Measurements from ENCODE around the gene DGCR8.
A peak's percentile ranks its signal among the peaks of the same experiment; 100 is the strongest.

The DGCR8 gene

DNA sequence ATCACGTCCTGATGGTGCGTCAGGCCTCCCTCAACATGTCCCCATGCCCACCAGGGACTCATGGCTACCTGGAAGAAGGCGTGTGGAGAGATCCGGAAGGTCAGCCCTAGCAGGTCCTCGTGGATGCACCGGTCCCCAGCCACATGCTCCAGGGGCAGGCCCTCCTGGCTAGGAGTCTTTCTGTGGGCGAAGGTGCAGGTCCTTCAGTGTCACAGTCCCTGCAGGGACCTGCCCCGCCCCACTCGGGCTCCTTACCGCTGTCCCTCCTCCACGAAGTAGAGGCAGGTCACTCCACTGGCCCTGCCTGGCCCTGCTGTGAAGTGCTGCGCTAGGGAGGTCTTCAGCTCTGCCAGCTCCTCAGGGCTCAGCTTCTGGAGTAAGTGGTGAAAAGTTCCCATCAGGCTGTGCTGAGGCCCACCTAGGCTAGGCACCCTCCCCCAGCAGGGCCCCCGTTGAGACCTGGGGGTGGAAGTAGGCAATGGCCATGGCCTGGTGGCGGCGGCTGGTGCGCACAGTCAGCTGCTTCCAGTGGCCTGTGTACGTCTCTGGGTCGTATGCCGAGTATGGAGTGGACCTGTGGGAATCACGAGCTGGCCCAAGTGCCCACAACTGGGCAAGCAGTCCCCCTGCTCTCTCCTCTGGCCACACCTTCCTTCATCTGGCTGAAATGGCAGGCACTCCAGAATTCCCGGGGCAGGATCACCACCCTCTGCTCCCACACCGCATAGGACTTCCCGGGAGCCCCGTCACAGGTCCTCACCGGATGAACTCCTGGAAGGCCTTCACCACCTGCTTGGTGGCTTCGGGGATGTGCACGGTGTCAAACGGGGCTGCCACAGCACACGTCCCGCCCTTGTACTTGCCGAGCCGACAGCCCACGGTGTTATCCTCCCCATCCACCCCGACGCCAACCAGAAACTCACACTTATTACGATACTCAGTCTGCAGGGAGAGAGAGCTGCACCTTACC, 34.8 kb downstream of the DGCR8 start:
- peaks cover 65% of the 10 kb centered on the region for H3K79me2 ChIP-seq (ENCODE audit: insufficient read depth, low read length)
- no peaks in the 10 kb centered on the region for H3K27me3 ChIP-seq (ENCODE audit: insufficient read depth, low read length, poor library complexity)
- peak overlapping the region; percentile 97 for H3K9ac ChIP-seq (ENCODE audit: low read depth, low read length)
- H4K20me1 ChIP-seq (ENCODE audit: insufficient read depth, low read length) = peaks cover 76% of the 10 kb centered on the region
- no peaks in the 10 kb centered on the region for H3K9me3 ChIP-seq (ENCODE audit: insufficient read depth, low read length, severe bottlenecking)
- H3K27ac ChIP-seq (ENCODE audit: low read length) = peak overlapping the region; percentile 20; the same call in 1 of the 2 replicates
- DNase-seq (no peak), ATAC-seq (ENCODE audit: insufficient read depth, low read depth) (no peak)
- H2AFZ ChIP-seq (ENCODE audit: low read depth, low read length) = no peak overlapping the region
- H3K4me3 ChIP-seq (ENCODE audit: low read depth in 1 of 2, low read length in 2 of 2) = peak overlapping the region in 1 of 2 experiments; percentile 100; a peak in 1 of 4 replicates
- H3K4me1 ChIP-seq (ENCODE audit: insufficient read depth, low read length) = peaks cover 62% of the 10 kb centered on the region
- peaks cover 87% of the 10 kb centered on the region for H3K36me3 ChIP-seq (ENCODE audit: insufficient read depth, low read length)
- H3K4me2 ChIP-seq (ENCODE audit: insufficient read depth, low read length) = peak overlapping the region; percentile 89; the same call in 1 of the 2 replicates
- no peak for TF ChIP-seq CTCF (IDR thresholded peaks at IDR 0.05; ENCODE audit: borderline replicate concordance, extremely low read depth, low read length, poor library complexity, severe bottlenecking)
- TF ChIP-seq EZH2 (IDR thresholded peaks at IDR 0.05; ENCODE audit: borderline replicate concordance, low read depth, low read length, severe bottlenecking) = no peak

- H2AFZ ChIP-seq (ENCODE audit: low read depth, low read length) = peak within 1 kb of the TSS; percentile 87
- peak within 1 kb of the TSS; percentile 97 for H3K9ac ChIP-seq (ENCODE audit: low read depth, low read length)
- H3K4me2 ChIP-seq (ENCODE audit: insufficient read depth, low read length) = peak within 1 kb of the TSS; percentile 89
- no peaks in the 10 kb centered on the region for H3K9me3 ChIP-seq (ENCODE audit: insufficient read depth, low read length, severe bottlenecking)
- peaks cover 87% of the 10 kb centered on the region for H3K36me3 ChIP-seq (ENCODE audit: insufficient read depth, low read length)
- peak within 1 kb of the TSS; percentile 94 to 100 for H3K4me3 ChIP-seq (ENCODE audit: low read depth in 1 of 2, low read length in 2 of 2)
- peaks cover 77% of the 10 kb centered on the region for H4K20me1 ChIP-seq (ENCODE audit: insufficient read depth, low read length)
- peaks cover 76% of the 10 kb centered on the region for H3K79me2 ChIP-seq (ENCODE audit: insufficient read depth, low read length)
- ATAC-seq (ENCODE audit: insufficient read depth, low read depth) (no peak), DNase-seq (no peak)
- peak within 1 kb of the TSS; percentile 95 for H3K27ac ChIP-seq (ENCODE audit: low read length)
- TF ChIP-seq EZH2 (IDR thresholded peaks at IDR 0.05; ENCODE audit: borderline replicate concordance, low read depth, low read length, severe bottlenecking) (no peak), CTCF (IDR thresholded peaks at IDR 0.05; ENCODE audit: borderline replicate concordance, extremely low read depth, low read length, poor library complexity, severe bottlenecking) (no peak)
- peaks cover 68% of the 10 kb centered on the region for H3K4me1 ChIP-seq (ENCODE audit: insufficient read depth, low read length)
- H3K27me3 ChIP-seq (ENCODE audit: insufficient read depth, low read length, poor library complexity) = no peaks in the 10 kb centered on the region
Observed at GRCh38 chr22:20115691-20116375, 35.8 kb downstream of the DGCR8 start, which contains the start of gene RANBP1. TSS of gene RANBP1 (plus strand) at chr22:20116104. CDS start at chr22:20116185, 81 bp downstream.

- H2AFZ ChIP-seq (ENCODE audit: low read depth, low read length) = peak overlapping the region; percentile 87
- peak overlapping the region; percentile 95 for H3K27ac ChIP-seq (ENCODE audit: low read length)
- H3K27me3 ChIP-seq (ENCODE audit: insufficient read depth, low read length, poor library complexity) = no peaks in the 10 kb centered on the region
- no peak for ATAC-seq (ENCODE audit: insufficient read depth, low read depth)
- peaks cover 70% of the 10 kb centered on the region for H3K4me1 ChIP-seq (ENCODE audit: insufficient read depth, low read length)
- TF ChIP-seq CTCF (IDR thresholded peaks at IDR 0.05; ENCODE audit: borderline replicate concordance, extremely low read depth, low read length, poor library complexity, severe bottlenecking) = no peak
- no peak for TF ChIP-seq EZH2 (IDR thresholded peaks at IDR 0.05; ENCODE audit: borderline replicate concordance, low read depth, low read length, severe bottlenecking)
- peaks cover 87% of the 10 kb centered on the region for H3K36me3 ChIP-seq (ENCODE audit: insufficient read depth, low read length)
- peak overlapping the region; percentile 97 for H3K9ac ChIP-seq (ENCODE audit: low read depth, low read length)
- H3K79me2 ChIP-seq (ENCODE audit: insufficient read depth, low read length) = peaks cover 82% of the 10 kb centered on the region
- peak overlapping the region; percentile 89 for H3K4me2 ChIP-seq (ENCODE audit: insufficient read depth, low read length)
- H3K4me3 ChIP-seq (ENCODE audit: low read depth in 1 of 2, low read length in 2 of 2) = peak overlapping the region; percentile 94 to 100
- no peaks in the 10 kb centered on the region for H3K9me3 ChIP-seq (ENCODE audit: insufficient read depth, low read length, severe bottlenecking)
- peaks cover 80% of the 10 kb centered on the region for H4K20me1 ChIP-seq (ENCODE audit: insufficient read depth, low read length)
- peak; percentile 19 for DNase-seq
Observed at GRCh38 chr22:20116376-20116950, 36.4 kb downstream of the DGCR8 start.
